HCEC 1CT (cell line): ENCODE results near the gene PIGR.

Experiments used
- DNase-seq: peaks from one replicate; pipeline ENCODE4 v3.0.0-alpha.2; 2017

The PIGR gene

DNA sequence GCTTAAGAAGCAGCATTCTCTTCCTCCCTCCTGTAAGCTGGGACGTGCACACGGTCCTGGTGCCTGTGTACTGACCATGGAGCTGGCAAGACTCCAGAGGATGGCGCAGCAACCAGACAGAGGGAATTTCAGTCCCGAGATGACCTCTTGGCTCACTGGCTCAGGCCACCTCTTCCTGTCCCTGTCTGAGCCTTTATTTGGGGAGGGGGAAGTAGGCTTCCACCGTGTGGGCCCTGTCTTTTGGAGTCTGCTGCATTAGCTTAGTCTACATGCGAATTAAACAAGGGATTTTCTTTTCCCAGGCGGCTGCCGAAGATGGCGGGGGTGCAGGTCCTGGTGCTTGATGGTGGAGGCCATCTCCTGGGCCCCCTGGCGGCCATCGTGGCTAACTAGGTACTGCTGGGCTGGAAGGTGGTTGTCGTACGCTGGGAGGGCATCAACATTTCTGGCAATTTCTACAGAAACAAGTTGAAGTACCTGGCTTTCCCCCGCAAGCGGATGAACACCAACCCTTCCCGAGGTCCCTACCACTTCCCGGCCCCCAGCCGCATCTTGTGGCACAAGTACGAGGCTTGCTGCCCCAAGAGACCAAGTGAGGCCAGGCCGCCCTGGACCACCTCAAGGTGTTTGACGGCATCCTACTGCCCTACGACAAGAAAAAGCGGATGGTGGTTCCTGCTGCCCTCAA lies 38.8 kb downstream of the PIGR start:
- DNase-seq: no peak

DNA sequence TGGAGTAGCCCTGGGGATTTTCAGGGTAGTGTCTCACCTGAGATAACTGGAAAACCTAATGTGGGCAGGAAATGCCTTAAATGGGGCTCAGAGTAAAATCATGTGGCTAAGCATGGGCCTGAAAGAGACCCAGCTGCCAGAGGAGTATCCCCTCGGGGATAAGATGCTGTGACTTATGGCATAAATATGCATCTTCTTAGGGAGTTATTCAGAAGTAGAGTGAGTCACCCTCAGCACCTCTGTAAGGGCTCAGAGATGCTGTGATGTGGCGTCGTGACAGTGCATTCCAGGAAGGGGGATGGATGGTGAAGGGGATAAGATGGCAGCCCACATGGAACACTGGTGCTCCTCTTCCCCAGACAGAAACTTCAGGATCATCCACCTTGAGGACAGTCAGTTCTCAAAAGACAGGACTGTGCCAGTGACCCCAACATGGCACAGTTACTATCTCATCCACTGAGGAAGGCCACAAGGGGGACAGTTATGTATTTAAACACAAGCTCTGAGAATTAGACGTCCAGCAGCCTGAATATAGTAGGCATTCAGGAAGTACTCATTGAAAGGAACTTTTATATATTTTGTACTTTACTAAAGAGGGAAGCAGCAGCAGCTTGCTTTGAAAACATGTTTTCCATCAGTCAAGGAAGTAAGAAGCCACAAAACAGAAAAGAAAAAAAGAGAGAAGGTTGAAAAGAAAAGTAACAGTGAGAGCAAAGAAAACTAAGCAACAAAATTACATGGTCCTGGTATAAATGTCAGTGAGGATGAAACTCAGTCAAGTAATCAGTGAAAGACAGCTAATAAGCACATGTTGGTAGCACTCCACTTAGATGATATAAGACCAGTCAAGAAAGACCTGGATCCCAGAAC lies 40.7 kb downstream of the PIGR start:
- DNase-seq: peak; percentile 95

DNA sequence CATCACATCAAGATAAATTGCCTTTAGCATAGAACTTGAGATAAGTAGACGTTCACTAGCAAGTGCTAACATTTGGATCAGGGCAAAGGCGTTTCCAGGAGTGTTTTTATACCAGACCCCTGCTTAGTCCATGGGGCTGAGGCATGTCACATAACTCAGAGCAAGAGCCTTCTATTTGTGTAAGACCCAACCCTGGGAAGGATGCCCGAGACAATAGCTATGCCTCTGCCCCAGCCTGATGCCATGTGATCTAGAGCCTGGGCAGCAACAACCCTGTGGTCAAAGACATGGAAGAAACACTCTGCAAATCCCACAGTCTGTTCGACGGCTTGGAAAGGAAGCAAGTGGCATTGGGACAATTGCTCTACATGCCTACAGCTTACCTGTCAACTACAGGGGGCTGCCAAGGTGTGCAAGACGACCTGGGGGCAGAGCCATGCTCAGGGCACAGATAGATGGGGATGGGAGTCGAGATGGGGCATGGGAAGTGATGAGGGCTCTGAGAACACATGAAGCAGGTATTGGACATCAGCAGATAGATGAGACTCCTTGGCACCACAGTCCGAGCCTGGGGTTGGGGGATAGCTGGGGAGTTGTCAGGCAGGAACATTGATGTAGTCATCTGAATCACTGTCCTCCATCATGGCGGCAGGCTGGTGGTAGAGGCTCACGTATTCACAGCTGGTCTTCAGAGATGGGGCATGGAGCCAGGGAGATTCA lies 41.7 kb downstream of the PIGR start:
- no peak for DNase-seq

DNA sequence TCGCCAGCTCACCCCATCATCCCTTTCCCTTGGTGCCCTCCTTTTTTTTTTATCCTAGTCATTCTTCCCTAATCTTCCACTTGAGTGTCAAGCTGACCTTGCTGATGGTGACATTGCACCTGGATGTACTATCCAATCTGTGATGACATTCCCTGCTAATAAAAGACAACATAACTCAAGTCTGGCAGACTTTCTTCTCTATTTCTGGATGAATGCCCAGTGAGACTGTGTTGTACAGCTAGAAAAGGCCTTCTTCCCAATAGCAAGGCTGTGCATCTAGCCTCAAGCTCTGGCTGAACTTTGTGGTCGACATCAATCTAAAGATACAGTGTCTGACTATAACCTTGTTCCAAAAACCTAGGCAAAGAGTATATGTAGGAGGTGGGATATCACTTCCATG lies 42.6 kb downstream of the PIGR start:
- DNase-seq: no peak

DNA sequence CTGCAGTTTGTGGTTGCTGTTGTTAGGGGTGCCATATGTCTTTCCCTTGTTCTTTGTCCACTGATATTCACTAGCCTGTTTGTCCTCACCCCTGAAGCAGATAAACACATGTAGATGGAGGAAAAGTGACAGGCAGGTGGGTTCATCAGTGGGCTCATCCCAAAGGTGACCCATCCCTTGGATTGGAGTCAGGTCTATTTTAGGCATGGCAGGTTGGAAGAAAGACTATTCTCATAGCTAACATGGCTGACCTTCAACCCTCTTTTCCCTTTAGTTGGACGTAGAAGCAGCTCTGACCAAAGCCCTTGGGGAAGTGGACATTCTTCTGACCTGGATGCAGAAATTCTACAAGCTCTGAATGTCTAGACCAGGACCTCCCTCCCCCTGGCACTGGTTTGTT lies 43.6 kb downstream of the PIGR start:
- no peak for DNase-seq

DNA sequence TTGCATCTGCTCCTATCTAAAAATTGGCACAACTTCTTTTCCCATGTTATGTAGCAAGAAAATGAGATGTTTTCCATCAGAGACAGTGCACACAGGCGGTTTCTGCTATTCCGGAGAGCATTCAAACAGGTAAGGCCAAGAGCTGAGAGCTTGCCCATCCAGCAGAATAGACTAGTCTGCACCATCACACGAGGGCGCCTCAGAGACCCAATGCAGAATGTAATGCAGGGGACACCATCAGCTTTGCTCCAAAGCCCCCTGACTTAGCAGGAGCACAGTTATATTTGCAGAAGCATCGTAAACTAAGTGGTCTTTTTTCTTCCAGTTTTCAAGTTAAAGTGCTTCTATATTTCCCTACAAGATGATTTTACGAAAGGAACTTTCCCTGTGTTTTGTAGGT lies 44.3 kb downstream of the PIGR start:
- DNase-seq: no peak

DNA sequence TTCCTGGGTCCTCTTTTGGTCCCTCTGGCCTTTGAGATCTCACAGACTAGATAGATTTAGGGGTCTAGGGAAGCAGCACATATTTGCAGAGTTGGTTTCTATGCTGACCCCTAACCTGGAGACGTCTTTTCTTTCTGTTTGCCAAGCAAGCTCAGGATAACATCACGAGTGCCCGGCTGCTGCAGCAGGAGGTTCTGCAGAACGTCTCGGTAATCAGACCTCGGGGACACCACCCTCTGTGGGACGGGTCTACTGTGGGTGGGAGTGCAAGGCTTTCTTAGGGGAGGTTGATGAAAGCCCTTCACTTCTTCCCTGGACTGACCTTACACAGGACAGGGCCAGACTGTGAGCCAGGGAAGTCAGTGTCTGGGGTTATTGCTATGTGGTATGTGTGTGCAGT lies 46.1 kb downstream of the PIGR start:
- DNase-seq: no peak

DNA sequence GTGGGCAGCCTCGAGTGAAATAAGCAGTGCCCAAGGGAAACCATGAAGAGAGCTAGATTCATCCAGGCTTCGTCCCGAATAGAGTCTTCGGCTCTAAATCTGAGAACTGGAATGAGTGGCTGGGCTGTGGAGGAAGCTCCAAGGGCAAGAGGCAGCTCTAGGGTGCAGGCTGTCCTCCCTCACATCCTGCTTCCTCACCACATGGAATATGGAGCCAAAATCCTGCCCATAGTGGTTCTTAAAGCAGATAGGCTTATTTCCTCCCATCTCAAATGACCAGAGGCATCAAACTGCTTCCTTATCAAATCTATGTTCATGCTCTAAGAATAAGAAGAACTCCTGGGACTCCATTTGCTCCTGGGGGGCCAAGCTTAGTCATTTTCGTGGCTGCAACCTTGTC lies 46.5 kb downstream of the PIGR start:
- no peak for DNase-seq

DNA sequence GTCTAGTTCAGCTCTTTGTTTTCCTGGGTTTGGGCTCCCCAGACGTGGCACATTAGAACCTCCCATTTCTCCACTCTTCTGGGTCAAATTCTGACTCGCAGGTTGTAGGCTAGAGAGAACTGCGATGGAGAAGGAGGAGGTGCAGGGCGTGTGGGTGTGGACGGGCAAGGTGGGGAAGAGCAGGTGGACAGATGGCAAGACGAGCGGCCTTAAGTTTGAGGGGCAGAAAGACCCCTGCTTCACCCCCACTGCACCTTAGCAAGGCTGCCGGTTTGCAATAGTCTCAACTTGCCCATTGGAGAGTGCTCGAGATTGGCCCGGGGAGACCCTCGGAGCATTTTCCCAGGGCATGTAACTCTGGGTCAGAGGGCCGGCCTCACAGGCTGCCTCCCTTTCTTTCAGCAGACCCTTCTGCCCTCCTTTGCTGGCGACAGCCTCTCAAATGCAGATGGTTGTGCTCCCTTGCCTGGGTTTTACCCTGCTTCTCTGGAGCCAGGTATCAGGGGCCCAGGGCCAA lies 47.3 kb downstream of the PIGR start:
- DNase-seq: no peak

DNA sequence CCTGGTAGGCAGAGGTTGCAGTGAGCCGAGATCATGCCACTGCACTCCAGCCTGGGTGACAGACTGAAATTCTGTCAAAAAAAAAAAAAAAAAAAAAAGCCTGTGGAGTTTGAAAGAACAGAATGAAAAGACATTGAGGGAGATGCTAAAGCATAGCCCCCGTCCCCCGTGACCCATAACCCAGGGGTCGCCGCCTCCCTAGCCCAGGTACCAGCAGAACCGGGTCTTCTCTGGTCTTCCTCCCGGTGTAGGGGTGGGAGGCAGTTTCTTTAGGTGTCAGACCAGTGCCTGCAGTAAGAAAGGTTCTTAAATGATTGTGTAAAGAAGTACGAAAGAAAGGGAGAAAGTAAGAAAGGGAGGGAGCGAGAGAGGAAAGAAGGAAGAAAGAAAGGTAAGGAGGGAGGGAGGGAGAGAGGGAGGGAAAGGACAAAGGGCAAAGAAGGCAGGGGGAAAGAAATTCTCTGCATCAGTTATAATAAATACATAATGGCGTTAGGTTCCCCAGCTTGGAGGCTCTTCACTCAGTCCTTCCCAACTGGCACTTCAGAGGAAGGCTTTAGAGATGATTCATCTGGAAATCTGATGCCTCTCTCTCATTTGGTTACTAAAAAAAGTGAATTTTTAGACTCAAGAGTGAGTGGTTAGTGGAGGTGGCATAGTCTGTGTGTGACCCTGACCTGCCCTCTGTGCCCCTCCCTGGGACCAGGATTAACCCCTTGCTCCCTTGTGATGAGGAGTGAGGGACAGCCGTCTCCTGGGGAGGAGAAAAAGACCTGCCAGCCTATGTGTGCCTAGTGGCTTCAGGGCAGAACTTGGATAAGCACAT lies 48.0 kb downstream of the PIGR start:
- DNase-seq: peak; percentile 85

DNA sequence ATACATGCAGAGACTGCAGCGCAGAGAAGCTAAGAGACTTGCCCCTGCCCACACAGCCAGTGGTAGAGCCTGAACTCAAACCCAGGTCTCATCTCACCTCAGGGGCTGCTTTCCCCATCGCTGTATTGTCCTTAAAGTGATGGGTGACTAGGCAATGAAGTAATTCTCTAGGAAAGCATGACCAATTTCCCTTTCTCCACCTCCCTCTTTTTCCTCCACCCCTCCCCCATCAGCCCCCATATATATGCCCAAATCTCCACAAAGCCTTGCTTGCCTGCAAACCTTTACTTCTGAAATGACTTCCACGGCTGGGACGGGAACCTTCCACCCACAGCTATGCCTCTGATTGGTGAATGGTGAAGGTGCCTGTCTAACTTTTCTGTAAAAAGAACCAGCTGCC lies 49.1 kb downstream of the PIGR start, which contains the start of gene IL24:
IL24 (plus strand) TSS at position 269 of the 400 bp plus-strand sequence. CDS start 390 bp downstream, outside the sequence.
- no peak for DNase-seq

DNA sequence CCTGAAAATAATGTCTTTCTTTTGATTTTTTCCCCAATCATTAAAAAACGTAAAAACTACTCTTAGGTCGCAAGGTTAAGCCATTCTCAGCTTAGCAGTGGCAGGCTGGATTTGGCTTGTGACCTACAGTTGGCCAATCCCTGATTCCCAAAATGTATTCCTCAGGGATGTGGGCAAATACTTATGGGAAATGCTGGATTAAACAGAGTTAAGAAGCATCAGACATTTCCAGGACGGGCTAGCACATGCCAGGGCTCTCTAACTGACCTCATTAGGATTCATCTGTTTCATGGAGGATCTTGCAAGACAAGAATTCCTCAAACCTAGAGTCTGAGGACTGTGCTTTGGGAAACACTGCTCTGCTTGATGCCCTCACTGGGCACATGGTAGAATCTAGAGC lies 50.0 kb downstream of the PIGR start:
- no peak for DNase-seq

DNA sequence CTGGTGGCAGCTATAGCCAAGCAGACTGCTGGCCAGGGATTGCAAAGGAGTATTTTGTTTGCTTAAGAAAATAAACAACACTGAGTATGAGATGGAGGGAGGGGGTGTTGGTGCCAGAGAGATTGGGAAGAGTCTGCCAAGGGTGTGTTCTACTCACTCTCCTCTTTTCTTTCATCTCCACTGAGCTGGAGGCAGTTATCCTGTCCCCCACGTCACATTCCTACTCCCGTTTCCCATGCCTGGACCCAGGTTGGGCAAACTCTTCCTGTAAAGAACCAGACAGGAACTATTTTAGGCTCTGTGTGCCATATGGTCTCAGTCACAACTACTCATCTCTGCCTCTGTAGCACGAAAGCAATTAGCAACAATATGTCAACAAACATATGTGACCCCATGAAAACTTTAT lies 50.4 kb downstream of the PIGR start:
- peak; percentile 88 for DNase-seq

DNA sequence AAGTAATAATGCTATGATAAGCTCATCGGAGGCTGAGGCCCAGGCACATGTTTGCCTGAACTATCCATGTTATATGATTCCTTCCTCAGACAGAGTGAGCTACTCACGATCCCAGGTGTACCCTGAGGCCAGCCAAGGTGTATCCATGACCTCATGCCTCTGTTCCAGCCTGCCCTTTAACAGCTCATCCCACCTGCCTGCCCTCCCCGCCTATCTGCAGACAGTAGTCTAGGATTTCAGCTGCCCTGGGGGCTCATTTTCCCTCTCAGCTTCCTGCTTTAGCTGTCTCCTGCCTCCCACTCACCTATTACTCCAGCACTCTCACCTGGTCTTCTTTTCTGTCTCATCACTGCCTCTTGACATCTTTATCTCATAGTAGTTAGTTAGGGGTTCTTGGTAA lies 50.9 kb downstream of the PIGR start:
- DNase-seq: no peak

DNA sequence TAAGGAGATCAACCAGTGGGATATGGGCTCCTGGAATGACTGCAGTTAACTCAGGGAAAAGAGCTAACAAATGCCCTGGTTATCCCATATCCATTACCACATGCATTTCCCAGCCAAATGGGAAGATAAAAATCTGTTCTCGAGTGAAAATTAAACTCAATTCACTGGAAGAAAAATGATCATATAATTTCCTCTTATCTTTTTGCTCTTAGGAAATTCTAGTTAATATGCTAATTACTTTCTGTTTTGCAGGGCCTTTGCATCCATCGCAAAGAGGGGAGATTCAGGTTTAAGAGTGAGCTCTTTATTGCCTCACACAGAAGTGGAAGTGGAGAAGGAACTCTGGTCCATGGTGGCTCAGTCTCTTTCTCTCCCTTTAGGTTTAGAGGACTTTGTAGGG lies 52.9 kb downstream of the PIGR start:
- DNase-seq: no peak

DNA sequence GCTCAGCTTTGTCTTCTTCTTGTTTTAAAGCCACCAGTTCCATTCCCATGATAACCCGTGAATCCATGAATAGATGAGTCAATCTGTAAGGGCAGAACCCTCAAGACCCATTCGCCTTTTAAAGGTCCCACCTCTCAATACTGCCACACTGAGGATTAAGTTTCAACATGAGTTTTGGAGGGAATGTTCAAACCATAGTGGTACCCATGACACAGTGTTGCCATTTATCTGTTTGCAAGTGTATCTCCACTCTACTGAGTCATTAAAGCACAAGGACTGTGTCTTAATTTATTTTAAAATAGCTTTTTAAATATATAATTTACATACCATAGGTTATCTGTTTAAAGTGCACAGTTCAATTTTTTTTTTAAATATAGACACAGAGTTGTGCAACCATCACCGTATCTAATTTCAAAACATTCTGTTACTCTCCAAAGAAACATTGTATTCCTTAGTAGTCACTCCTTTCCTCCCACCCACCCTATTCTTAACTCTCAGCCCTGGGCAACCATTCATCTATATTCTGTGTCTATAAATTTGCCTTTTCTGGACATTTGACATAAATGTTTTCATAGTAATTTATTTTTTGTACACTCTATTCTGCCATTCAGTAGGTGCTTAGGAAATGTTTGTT lies 53.8 kb downstream of the PIGR start:
- peak; percentile 81 for DNase-seq

DNA sequence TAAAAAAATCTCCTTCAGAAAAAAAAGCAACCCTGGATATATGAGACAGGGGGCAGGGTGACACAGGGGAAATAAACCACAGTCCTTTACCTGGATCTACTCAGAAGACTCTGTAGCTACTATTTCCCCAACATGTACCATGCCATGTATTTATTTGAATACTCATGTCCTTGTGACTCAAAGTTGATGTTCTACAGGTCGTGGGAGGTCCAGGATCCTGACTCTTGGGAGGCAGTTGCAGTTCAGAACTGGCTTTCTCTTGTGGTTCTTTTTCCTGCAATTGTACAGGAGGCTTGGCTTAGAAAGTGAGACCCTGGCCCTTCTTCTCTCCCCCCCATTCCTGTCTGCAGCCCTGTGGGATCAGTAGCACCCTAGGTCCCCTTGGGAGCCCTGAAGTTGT lies 54.9 kb downstream of the PIGR start:
- DNase-seq: peak; percentile 40

DNA sequence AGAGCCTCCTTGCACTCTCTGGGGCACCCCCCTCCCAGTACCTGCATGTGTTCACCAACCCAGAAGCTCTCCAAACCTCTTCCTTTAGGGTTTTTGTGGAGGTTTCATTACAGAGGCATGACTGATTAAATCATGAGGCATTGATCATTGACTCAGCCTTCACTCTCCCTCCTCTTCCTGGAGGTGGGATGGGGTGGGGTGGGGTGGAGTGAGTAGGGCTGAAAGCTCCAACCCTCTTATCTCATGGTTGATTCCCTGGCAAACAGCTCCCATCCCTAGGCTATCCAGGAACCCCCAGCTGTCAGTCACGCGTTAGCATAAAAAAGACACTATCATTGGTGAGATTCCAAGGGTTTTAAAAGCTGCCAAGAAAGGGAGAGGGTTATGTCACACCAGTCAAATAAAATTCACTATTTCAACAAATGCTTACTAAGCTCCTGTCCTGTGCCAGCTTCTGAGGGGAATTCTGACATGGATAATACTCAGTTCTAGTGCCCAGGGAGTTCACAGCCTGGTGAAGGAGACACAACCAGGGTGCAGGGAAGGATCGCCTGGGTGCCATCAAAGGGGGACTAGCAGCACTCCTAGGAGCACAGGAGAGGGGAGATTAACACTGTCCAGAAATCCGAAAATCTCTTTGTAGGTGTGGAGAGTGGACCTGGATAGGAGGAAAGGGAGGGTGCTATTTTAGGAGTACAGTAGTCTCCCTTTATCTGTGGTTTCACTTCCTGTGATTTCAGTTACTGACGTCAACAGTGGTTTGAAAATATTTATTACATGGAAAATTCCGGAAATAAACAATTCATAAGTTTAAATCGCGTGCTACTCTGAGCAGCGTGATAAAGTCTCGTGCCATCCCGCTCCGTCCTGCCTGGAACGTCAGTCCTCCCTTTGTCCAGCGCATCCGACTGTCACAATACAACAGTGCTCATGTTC lies 55.9 kb downstream of the PIGR start:
- DNase-seq: peak; percentile 86

DNA sequence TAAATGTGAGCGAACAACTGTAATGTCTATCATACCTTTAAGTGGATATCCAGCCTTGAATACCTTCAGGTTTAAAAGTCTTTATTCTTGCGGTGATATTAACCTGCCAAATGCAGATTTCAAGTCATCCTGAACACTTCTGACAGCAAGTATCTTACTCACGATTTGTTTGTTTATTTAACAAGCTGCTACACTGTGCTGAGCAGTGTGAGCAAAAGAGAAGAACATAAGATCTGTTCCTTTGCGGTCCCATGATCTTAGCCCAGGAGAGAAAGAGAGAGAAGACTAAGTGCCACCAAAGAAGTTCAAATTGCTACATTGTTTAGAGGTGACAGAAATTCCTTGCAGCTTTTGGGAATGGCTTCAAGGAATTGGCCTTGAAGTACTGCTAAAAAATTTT lies 58.6 kb downstream of the PIGR start:
- DNase-seq: peak; percentile 41

DNA sequence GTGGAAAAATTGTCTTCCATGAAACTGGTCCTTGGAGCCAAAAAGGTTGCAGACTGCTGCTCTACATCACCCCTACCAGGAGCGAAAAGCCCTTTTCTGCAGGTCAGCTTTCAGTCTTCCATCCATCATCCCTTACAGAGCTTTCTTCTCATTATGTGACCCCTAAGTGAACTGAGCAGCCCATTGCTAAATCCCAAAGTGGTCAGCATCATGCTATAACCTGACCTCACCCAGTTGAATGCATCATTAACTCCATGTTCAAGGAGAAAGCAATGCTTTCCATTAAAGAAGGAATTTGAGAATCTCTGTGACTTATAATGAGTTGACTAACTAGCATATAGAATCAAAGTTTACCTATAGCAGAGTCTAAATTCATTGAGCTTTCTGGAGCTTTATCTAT lies 59.4 kb downstream of the PIGR start:
- no peak for DNase-seq
